ENCODE measurements around the gene TPPP2. TPM values are rescaled to one million over a fixed set of nuclear protein-coding genes. Genes with fewer than 3 reads are reported as not detected.
A peak's percentile ranks its signal among the peaks of the same experiment; 100 is the strongest.
"Not testable (repeated sequence)": the region's sequence is repeated elsewhere in the genome, so short reads cannot be mapped to it uniquely, and the experiment has no call there.

The TPPP2 gene
- total RNA-seq, 1 experiment from 2014 or later: not detected

- no peaks in the 10 kb centered on the region for H3K79me2 ChIP-seq (ENCODE audit: low read length)
- no peaks in the 10 kb centered on the region for H3K36me3 ChIP-seq (ENCODE audit: insufficient read depth, low read length)
- H3K4me3 ChIP-seq (ENCODE audit: low read length): no peak overlapping the region
- DNase-seq: no peak
- no peak overlapping the region for H2AFZ ChIP-seq (ENCODE audit: low read length)
- no peaks in the 10 kb centered on the region for H3K9me2 ChIP-seq (replicated peaks; ENCODE audit: insufficient read depth, low read length)
- no peak overlapping the region for H3K9ac ChIP-seq (ENCODE audit: low read length)
- no peak overlapping the region for H3K27ac ChIP-seq (ENCODE audit: low read length)
- no peaks in the 10 kb centered on the region for H3K27me3 ChIP-seq (ENCODE audit: low read length)
- H3K4me2 ChIP-seq (ENCODE audit: low read depth, low read length, poor library complexity, severe bottlenecking): no peak overlapping the region
- no peaks in the 10 kb centered on the region for H3K9me3 ChIP-seq (ENCODE audit: low read length)
- no peaks in the 10 kb centered on the region for H3K4me1 ChIP-seq (ENCODE audit: low read length)
- H4K20me1 ChIP-seq (ENCODE audit: insufficient read depth, low read depth, low read length): no peaks in the 10 kb centered on the region
Observed at GRCh38 chr14:21036751-21037150, 6.7 kb downstream of the TPPP2 start.

- Histone ChIP-seq H3K36me3 (ENCODE audit: insufficient read depth, low read length) (no peaks in the 10 kb centered on the region), H3K9me3 (ENCODE audit: low read length) (no peaks in the 10 kb centered on the region), H3K4me1 (ENCODE audit: low read length) (no peaks in the 10 kb centered on the region), H2AFZ (ENCODE audit: low read length) (no peak overlapping the region), H3K9ac (ENCODE audit: low read length) (no peak overlapping the region), H3K27ac (ENCODE audit: low read length) (no peak overlapping the region), H4K20me1 (ENCODE audit: insufficient read depth, low read depth, low read length) (no peaks in the 10 kb centered on the region), H3K9me2 (replicated peaks; ENCODE audit: insufficient read depth, low read length) (no peaks in the 10 kb centered on the region), H3K79me2 (ENCODE audit: low read length) (no peaks in the 10 kb centered on the region), H3K27me3 (ENCODE audit: low read length) (no peaks in the 10 kb centered on the region), H3K4me3 (ENCODE audit: low read length) (no peak overlapping the region), H3K4me2 (ENCODE audit: low read depth, low read length, poor library complexity, severe bottlenecking) (no peak overlapping the region)
- DNase-seq: no peak
Observed at GRCh38 chr14:21037156-21037555, 7.1 kb downstream of the TPPP2 start.

- Histone ChIP-seq H2AFZ (ENCODE audit: low read length) (no peak overlapping the region), H3K27me3 (ENCODE audit: low read length) (no peaks in the 10 kb centered on the region), H3K79me2 (ENCODE audit: low read length) (no peaks in the 10 kb centered on the region), H3K36me3 (ENCODE audit: insufficient read depth, low read length) (no peaks in the 10 kb centered on the region), H3K4me3 (ENCODE audit: low read length) (no peak overlapping the region), H3K9ac (ENCODE audit: low read length) (no peak overlapping the region), H3K27ac (ENCODE audit: low read length) (no peak overlapping the region), H4K20me1 (ENCODE audit: insufficient read depth, low read depth, low read length) (no peaks in the 10 kb centered on the region), H3K9me2 (replicated peaks; ENCODE audit: insufficient read depth, low read length) (no peaks in the 10 kb centered on the region), H3K9me3 (ENCODE audit: low read length) (no peaks in the 10 kb centered on the region), H3K4me2 (ENCODE audit: low read depth, low read length, poor library complexity, severe bottlenecking) (no peak overlapping the region), H3K4me1 (ENCODE audit: low read length) (no peaks in the 10 kb centered on the region)
- DNase-seq: no peak
Observed at GRCh38 chr14:21038441-21039422, 8.7 kb downstream of the TPPP2 start.

GRCh38 chr14:21039585-21040369 lies 9.8 kb downstream of the TPPP2 start:
- H4K20me1 ChIP-seq (ENCODE audit: insufficient read depth, low read depth, low read length): no peaks in the 10 kb centered on the region
- H3K9me2 ChIP-seq (replicated peaks; ENCODE audit: insufficient read depth, low read length): no peaks in the 10 kb centered on the region
- H3K4me2 ChIP-seq (ENCODE audit: low read depth, low read length, poor library complexity, severe bottlenecking): no peak overlapping the region
- H3K4me3 ChIP-seq (ENCODE audit: low read length): no peak overlapping the region
- H3K9ac ChIP-seq (ENCODE audit: low read length): no peak overlapping the region
- peak; percentile 81 for DNase-seq
- no peaks in the 10 kb centered on the region for H3K9me3 ChIP-seq (ENCODE audit: low read length)
- H3K27ac ChIP-seq (ENCODE audit: low read length): no peak overlapping the region
- no peak overlapping the region for H2AFZ ChIP-seq (ENCODE audit: low read length)
- no peaks in the 10 kb centered on the region for H3K36me3 ChIP-seq (ENCODE audit: insufficient read depth, low read length)
- no peaks in the 10 kb centered on the region for H3K79me2 ChIP-seq (ENCODE audit: low read length)
- no peaks in the 10 kb centered on the region for H3K27me3 ChIP-seq (ENCODE audit: low read length)
- no peaks in the 10 kb centered on the region for H3K4me1 ChIP-seq (ENCODE audit: low read length)

GRCh38 chr14:21040370-21040925 lies 10.4 kb downstream of the TPPP2 start:
- no peaks in the 10 kb centered on the region for H3K79me2 ChIP-seq (ENCODE audit: low read length)
- H4K20me1 ChIP-seq (ENCODE audit: insufficient read depth, low read depth, low read length): no peaks in the 10 kb centered on the region
- H3K4me2 ChIP-seq (ENCODE audit: low read depth, low read length, poor library complexity, severe bottlenecking): no peak overlapping the region
- no peaks in the 10 kb centered on the region for H3K27me3 ChIP-seq (ENCODE audit: low read length)
- H3K9ac ChIP-seq (ENCODE audit: low read length): no peak overlapping the region
- no peak overlapping the region for H2AFZ ChIP-seq (ENCODE audit: low read length)
- H3K4me3 ChIP-seq (ENCODE audit: low read length): no peak overlapping the region
- H3K27ac ChIP-seq (ENCODE audit: low read length): no peak overlapping the region
- no peaks in the 10 kb centered on the region for H3K9me2 ChIP-seq (replicated peaks; ENCODE audit: insufficient read depth, low read length)
- H3K36me3 ChIP-seq (ENCODE audit: insufficient read depth, low read length): no peaks in the 10 kb centered on the region
- DNase-seq: no peak
- no peaks in the 10 kb centered on the region for H3K9me3 ChIP-seq (ENCODE audit: low read length)
- H3K4me1 ChIP-seq (ENCODE audit: low read length): no peaks in the 10 kb centered on the region

- not testable (repeated sequence) for H3K9ac ChIP-seq (ENCODE audit: low read length); DNase-seq; H3K79me2 ChIP-seq (ENCODE audit: low read length)
Observed at GRCh38 chr14:21040941-21041340, 10.9 kb downstream of the TPPP2 start.

GRCh38 chr14:21041676-21042433 lies 11.8 kb downstream of the TPPP2 start, which contains the start of gene RNASE7:
Gene RNASE7, plus strand, starts transcription at chr14:21042362. Its CDS starts 631 bp downstream, at chr14:21042993.
- no peak within 1 kb of the TSS for H3K4me2 ChIP-seq (ENCODE audit: low read depth, low read length, poor library complexity, severe bottlenecking)
- no peak within 1 kb of the TSS for H3K9ac ChIP-seq (ENCODE audit: low read length)
- no peak within 1 kb of the TSS for H3K4me3 ChIP-seq (ENCODE audit: low read length)
- H2AFZ ChIP-seq (ENCODE audit: low read length): no peak within 1 kb of the TSS
- no peak within 1 kb of the TSS for H3K27ac ChIP-seq (ENCODE audit: low read length)
- H3K36me3 ChIP-seq (ENCODE audit: insufficient read depth, low read length): no peaks in the 10 kb centered on the region
- no peaks in the 10 kb centered on the region for H3K4me1 ChIP-seq (ENCODE audit: low read length)
- no peaks in the 10 kb centered on the region for H3K9me3 ChIP-seq (ENCODE audit: low read length)
- H3K9me2 ChIP-seq (replicated peaks; ENCODE audit: insufficient read depth, low read length): no peaks in the 10 kb centered on the region
- DNase-seq: no peak
- no peaks in the 10 kb centered on the region for H4K20me1 ChIP-seq (ENCODE audit: insufficient read depth, low read depth, low read length)
- H3K27me3 ChIP-seq (ENCODE audit: low read length): no peaks in the 10 kb centered on the region
- no peaks in the 10 kb centered on the region for H3K79me2 ChIP-seq (ENCODE audit: low read length)

More at GRCh38 chr14:21040941-21041340, 10.9 kb downstream of the TPPP2 start:
- not testable (repeated sequence) for H2AFZ ChIP-seq (ENCODE audit: low read length); H4K20me1 ChIP-seq (ENCODE audit: insufficient read depth, low read depth, low read length); H3K27ac ChIP-seq (ENCODE audit: low read length); H3K27me3 ChIP-seq (ENCODE audit: low read length); H3K4me1 ChIP-seq (ENCODE audit: low read length); H3K36me3 ChIP-seq (ENCODE audit: insufficient read depth, low read length); H3K9me2 ChIP-seq (replicated peaks; ENCODE audit: insufficient read depth, low read length); H3K4me2 ChIP-seq (ENCODE audit: low read depth, low read length, poor library complexity, severe bottlenecking); H3K9me3 ChIP-seq (ENCODE audit: low read length); H3K4me3 ChIP-seq (ENCODE audit: low read length)
